NCI-H526 treated with DMSO at 0.1 percent for 48 hours (cell line): ENCODE measurements around the gene INHBA.

Experiments used
- DNase-seq: peaks from one replicate; lab custom pipeline; 2025; lab: John Stamatoyannopoulos, UW

INHBA gene

GRCh38 chr7:41688906-41689305 lies 14.0 kb downstream of the INHBA start:
- DNase-seq = no peak

- no peak for DNase-seq
Observed at GRCh38 chr7:41688012-41688625, 14.8 kb downstream of the INHBA start.

GRCh38 chr7:41685684-41686083 lies 17.2 kb downstream of the INHBA start:
- DNase-seq = no peak

- no peak for DNase-seq
Observed at GRCh38 chr7:41682422-41682821, 20.5 kb downstream of the INHBA start.

- DNase-seq = no peak
Observed at GRCh38 chr7:41679566-41679965, 23.3 kb downstream of the INHBA start.

GRCh38 chr7:41674505-41675023 lies 28.3 kb downstream of the INHBA start:
- no peak for DNase-seq

GRCh38 chr7:41661596-41661995 lies 41.3 kb downstream of the INHBA start:
- no peak for DNase-seq

GRCh38 chr7:41659539-41659938 lies 43.4 kb downstream of the INHBA start:
- no peak for DNase-seq

GRCh38 chr7:41656366-41656765 lies 46.5 kb downstream of the INHBA start:
- DNase-seq = no peak

- no peak for DNase-seq
Observed at GRCh38 chr7:41655426-41655825, 47.5 kb downstream of the INHBA start.

- no peak for DNase-seq
Observed at GRCh38 chr7:41652267-41652666, 50.6 kb downstream of the INHBA start.

GRCh38 chr7:41648501-41648900 lies 54.4 kb downstream of the INHBA start:
- no peak for DNase-seq

GRCh38 chr7:41643616-41644015 lies 59.3 kb downstream of the INHBA start:
- no peak for DNase-seq

GRCh38 chr7:41641665-41642014 lies 61.2 kb downstream of the INHBA start:
- DNase-seq = no peak

GRCh38 chr7:41641011-41641664 lies 61.8 kb downstream of the INHBA start:
- no peak for DNase-seq

- no peak for DNase-seq
Observed at GRCh38 chr7:41640487-41640886, 62.4 kb downstream of the INHBA start.

- DNase-seq = no peak
Observed at GRCh38 chr7:41637049-41637448, 65.8 kb downstream of the INHBA start.
